ENCODE measurements around the gene MCF2L2. TPM values are rescaled to one million over a fixed set of nuclear protein-coding genes. Genes with fewer than 3 reads are reported as not detected.

The MCF2L2 gene
- total RNA-seq, 1 experiment from 2014 or later: 3.4 TPM

GRCh38 chr3:183208800-183209199 is 219.6 kb downstream of the MCF2L2 start:
- Mint-ChIP-seq H3K4me3 (ENCODE audit: unreplicated experiment) (no peak overlapping the region), H3K27ac (ENCODE audit: low read depth, unreplicated experiment) (no peak overlapping the region), H3K27me3 (ENCODE audit: insufficient read depth, unreplicated experiment) (no peaks in the 10 kb centered on the region), H3K4me1 (ENCODE audit: insufficient read depth, unreplicated experiment) (peaks cover 6% of the 10 kb centered on the region), H3K36me3 (ENCODE audit: insufficient read depth, unreplicated experiment) (no peaks in the 10 kb centered on the region), H3K9me3 (ENCODE audit: unreplicated experiment) (peaks cover 3% of the 10 kb centered on the region)
- intact Hi-C loops (cut with micrococcal nuclease): no loop called here
- TF ChIP-seq, protein P1, sequence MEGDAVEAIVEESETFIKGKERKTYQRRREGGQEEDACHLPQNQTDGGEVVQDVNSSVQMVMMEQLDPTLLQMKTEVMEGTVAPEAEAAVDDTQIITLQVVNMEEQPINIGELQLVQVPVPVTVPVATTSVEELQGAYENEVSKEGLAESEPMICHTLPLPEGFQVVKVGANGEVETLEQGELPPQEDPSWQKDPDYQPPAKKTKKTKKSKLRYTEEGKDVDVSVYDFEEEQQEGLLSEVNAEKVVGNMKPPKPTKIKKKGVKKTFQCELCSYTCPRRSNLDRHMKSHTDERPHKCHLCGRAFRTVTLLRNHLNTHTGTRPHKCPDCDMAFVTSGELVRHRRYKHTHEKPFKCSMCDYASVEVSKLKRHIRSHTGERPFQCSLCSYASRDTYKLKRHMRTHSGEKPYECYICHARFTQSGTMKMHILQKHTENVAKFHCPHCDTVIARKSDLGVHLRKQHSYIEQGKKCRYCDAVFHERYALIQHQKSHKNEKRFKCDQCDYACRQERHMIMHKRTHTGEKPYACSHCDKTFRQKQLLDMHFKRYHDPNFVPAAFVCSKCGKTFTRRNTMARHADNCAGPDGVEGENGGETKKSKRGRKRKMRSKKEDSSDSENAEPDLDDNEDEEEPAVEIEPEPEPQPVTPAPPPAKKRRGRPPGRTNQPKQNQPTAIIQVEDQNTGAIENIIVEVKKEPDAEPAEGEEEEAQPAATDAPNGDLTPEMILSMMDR (IDR thresholded peaks at IDR 0.05; ENCODE audit: unreplicated experiment): no peak
- DNase-seq (ENCODE audit: unreplicated experiment): no peak
- ChIA-PET CTCF (interaction anchor here (1.0 to 1.8 kb wide), 3 partner anchors 25 to 177 kb away, joined by 3 to 5 read pairs (median 3); no protein-coding TSS in a partner anchor), POLR2A (no interaction called here)
- no TSS peak for BruUV-seq (replicated peaks)

DNA sequence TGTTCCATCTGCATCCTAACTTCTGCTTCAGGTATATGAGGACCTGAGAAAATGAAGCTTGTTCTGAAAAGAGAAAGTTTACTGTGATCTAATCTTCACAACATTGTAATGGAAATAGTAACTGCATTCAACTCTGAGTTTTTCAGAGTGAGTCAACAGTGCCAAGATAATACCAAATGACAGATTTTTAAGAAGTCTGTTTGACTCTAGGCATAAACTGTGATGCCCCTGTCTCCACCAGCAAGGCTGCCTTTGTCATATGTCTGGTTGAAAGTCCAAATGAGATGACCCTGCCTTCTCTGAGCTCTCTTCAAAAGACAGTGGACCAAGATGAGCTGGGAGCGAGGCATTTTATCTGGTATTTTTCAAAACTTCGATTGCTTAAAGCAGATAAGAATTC is 220.2 kb downstream of the MCF2L2 start:
- no peak overlapping the region for H3K27ac Mint-ChIP-seq (ENCODE audit: low read depth, unreplicated experiment)
- no peak for DNase-seq (ENCODE audit: unreplicated experiment)
- H3K27me3 Mint-ChIP-seq (ENCODE audit: insufficient read depth, unreplicated experiment): no peaks in the 10 kb centered on the region
- H3K9me3 Mint-ChIP-seq (ENCODE audit: unreplicated experiment): peaks cover 8% of the 10 kb centered on the region
- H3K4me3 Mint-ChIP-seq (ENCODE audit: unreplicated experiment): no peak overlapping the region
- ChIA-PET CTCF (interaction anchor here (0.7 to 1.8 kb wide), 4 partner anchors 9 to 178 kb away, joined by 3 to 5 read pairs (median 3); no protein-coding TSS in a partner anchor), POLR2A (no interaction called here)
- TF ChIP-seq, protein P1 (IDR thresholded peaks at IDR 0.05; ENCODE audit: unreplicated experiment): no peak
- intact Hi-C loops (cut with micrococcal nuclease): no loop called here
- H3K36me3 Mint-ChIP-seq (ENCODE audit: insufficient read depth, unreplicated experiment): no peaks in the 10 kb centered on the region
- BruUV-seq (replicated peaks): no TSS peak
- peaks cover 6% of the 10 kb centered on the region for H3K4me1 Mint-ChIP-seq (ENCODE audit: insufficient read depth, unreplicated experiment)

- H3K27me3 Mint-ChIP-seq (ENCODE audit: insufficient read depth, unreplicated experiment): no peaks in the 10 kb centered on the region
- intact Hi-C loops (cut with micrococcal nuclease): no loop called here
- H3K4me3 Mint-ChIP-seq (ENCODE audit: unreplicated experiment): no peak overlapping the region
- no TSS peak for BruUV-seq (replicated peaks)
- H3K4me1 Mint-ChIP-seq (ENCODE audit: insufficient read depth, unreplicated experiment): peaks cover 6% of the 10 kb centered on the region
- POLR2A ChIA-PET: no interaction called here
- CTCF ChIA-PET: no interaction called here
- no peak for DNase-seq (ENCODE audit: unreplicated experiment)
- H3K9me3 Mint-ChIP-seq (ENCODE audit: unreplicated experiment): peaks cover 12% of the 10 kb centered on the region
- H3K36me3 Mint-ChIP-seq (ENCODE audit: insufficient read depth, unreplicated experiment): no peaks in the 10 kb centered on the region
- H3K27ac Mint-ChIP-seq (ENCODE audit: low read depth, unreplicated experiment): no peak overlapping the region
- TF ChIP-seq, protein P1 (IDR thresholded peaks at IDR 0.05; ENCODE audit: unreplicated experiment): no peak
These were observed 224.7 kb downstream of the MCF2L2 start for GRCh38 chr3:183203670-183204069.

DNA sequence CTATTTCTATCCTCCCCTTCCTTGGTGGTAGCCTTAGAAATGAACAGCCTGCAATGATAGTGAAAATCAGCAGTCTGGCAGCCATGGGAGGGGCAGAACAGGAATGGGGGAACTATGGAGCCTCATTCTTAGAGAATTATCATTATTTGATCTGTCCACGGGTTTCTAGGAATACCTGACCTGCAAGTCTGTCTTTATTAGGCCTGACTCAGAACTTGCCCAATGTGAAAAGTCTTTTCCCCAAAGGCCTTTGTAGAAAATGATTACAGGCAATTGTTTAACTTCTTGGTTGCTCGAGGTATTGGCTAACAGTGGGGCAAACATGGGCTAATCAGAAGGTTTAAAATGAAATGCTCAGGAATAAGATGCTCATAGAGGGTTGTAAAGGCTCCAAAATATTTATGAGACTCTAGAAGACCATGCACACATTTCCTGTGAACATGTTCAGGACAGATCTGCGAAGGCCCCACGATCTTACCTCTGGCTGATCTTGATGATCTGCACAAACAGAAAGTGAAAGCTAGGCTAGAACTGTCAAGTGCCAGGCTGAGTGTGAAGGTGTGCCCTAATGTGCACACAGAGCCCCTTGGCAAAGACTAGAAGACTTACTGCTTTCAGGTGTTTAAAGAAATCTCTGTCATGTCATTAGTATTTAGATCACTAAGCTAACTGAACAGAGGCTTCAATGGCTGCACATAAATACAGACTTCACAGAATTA is 226.3 kb downstream of the MCF2L2 start:
- no peak overlapping the region for H3K4me3 Mint-ChIP-seq (ENCODE audit: unreplicated experiment)
- H3K27me3 Mint-ChIP-seq (ENCODE audit: insufficient read depth, unreplicated experiment): no peaks in the 10 kb centered on the region
- TF ChIP-seq, protein P1 (IDR thresholded peaks at IDR 0.05; ENCODE audit: unreplicated experiment): no peak
- DNase-seq (ENCODE audit: unreplicated experiment): no peak
- peaks cover 6% of the 10 kb centered on the region for H3K4me1 Mint-ChIP-seq (ENCODE audit: insufficient read depth, unreplicated experiment)
- intact Hi-C loops (cut with micrococcal nuclease): no loop called here
- CTCF ChIA-PET: interaction anchor here (1.0 kb wide), 1 partner anchor 16 kb away, joined by 6 read pairs; no protein-coding TSS in a partner anchor
- H3K9me3 Mint-ChIP-seq (ENCODE audit: unreplicated experiment): peaks cover 12% of the 10 kb centered on the region
- H3K36me3 Mint-ChIP-seq (ENCODE audit: insufficient read depth, unreplicated experiment): no peaks in the 10 kb centered on the region
- POLR2A ChIA-PET: no interaction called here
- H3K27ac Mint-ChIP-seq (ENCODE audit: low read depth, unreplicated experiment): no peak overlapping the region
- no TSS peak for BruUV-seq (replicated peaks)
